PFSK-1 (cell line): Measurements from ENCODE around the gene HMBS.

ENCODE experiments used
- FOXP2 ChIP-seq: optimal IDR thresholded peaks from 2 replicates; pipeline ENCODE3; 2011; ENCODE audit warnings: borderline replicate concordance, control low read depth, inconsistent platforms; ENCODE audit not compliant: insufficient read depth; ENCODE audit errors: extremely low read length, extremely low read depth
- POLR2AphosphoS5 ChIP-seq: IDR thresholded peaks from 2 replicates; pipeline ENCODE4 v1.6.1; 2012; ENCODE audit warnings: low read depth, mild to moderate bottlenecking, control low read depth, low read length, moderate library complexity
- SIN3A ChIP-seq: IDR thresholded peaks from 2 replicates; pipeline ENCODE4 v1.6.1; 2012; ENCODE audit warnings: mild to moderate bottlenecking, low read length, moderate library complexity, borderline replicate concordance; ENCODE audit not compliant: insufficient read depth
- TAF1 ChIP-seq: IDR thresholded peaks from 2 replicates; pipeline ENCODE4 v1.6.1; 2012; ENCODE audit warnings: low read length, control low read depth, borderline replicate concordance; ENCODE audit not compliant: insufficient read depth
- TF ChIP-seq, protein P1 (sequence below), 2 experiments: IDR thresholded peaks; 2 replicates each; pipeline versions ENCODE4 v1.6.1 to v1.8.0; 2011 to 2012; ENCODE audit warnings: low read depth in 2 of 2, low read length in 2 of 2, control low read depth in 1 of 2, inconsistent platforms in 1 of 2, mild to moderate bottlenecking in 1 of 2, moderate library complexity in 1 of 2; ENCODE audit not compliant: insufficient read depth in 1 of 2

Gene HMBS

DNA sequence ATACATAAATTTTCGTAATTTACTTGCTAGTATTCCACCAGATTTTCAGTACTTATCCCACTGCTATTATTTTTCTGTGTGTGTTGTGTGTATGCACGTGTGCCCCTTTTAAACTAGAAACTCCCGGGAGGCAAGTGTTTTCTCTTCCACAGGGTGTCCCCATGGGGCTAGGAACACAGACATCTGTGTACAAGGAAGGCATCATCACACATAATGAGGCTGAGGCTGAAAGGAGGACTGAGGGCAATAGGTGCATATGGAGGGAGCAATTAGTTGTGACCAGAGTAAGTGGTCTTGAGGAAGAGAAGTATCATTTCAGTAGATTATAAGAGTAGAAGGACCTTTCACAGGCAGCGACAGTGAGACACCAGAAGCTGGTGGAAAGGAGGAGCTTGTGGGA, 19.1 kb downstream of the HMBS start:
- TF ChIP-seq POLR2AphosphoS5 (no peak), FOXP2 (no peak)
- TF ChIP-seq, protein P1, sequence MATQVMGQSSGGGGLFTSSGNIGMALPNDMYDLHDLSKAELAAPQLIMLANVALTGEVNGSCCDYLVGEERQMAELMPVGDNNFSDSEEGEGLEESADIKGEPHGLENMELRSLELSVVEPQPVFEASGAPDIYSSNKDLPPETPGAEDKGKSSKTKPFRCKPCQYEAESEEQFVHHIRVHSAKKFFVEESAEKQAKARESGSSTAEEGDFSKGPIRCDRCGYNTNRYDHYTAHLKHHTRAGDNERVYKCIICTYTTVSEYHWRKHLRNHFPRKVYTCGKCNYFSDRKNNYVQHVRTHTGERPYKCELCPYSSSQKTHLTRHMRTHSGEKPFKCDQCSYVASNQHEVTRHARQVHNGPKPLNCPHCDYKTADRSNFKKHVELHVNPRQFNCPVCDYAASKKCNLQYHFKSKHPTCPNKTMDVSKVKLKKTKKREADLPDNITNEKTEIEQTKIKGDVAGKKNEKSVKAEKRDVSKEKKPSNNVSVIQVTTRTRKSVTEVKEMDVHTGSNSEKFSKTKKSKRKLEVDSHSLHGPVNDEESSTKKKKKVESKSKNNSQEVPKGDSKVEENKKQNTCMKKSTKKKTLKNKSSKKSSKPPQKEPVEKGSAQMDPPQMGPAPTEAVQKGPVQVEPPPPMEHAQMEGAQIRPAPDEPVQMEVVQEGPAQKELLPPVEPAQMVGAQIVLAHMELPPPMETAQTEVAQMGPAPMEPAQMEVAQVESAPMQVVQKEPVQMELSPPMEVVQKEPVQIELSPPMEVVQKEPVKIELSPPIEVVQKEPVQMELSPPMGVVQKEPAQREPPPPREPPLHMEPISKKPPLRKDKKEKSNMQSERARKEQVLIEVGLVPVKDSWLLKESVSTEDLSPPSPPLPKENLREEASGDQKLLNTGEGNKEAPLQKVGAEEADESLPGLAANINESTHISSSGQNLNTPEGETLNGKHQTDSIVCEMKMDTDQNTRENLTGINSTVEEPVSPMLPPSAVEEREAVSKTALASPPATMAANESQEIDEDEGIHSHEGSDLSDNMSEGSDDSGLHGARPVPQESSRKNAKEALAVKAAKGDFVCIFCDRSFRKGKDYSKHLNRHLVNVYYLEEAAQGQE (IDR thresholded peaks at IDR 0.05; ENCODE audit: insufficient read depth in 1 of 2, low read depth in 2 of 2, low read length in 2 of 2), result no peak

DNA sequence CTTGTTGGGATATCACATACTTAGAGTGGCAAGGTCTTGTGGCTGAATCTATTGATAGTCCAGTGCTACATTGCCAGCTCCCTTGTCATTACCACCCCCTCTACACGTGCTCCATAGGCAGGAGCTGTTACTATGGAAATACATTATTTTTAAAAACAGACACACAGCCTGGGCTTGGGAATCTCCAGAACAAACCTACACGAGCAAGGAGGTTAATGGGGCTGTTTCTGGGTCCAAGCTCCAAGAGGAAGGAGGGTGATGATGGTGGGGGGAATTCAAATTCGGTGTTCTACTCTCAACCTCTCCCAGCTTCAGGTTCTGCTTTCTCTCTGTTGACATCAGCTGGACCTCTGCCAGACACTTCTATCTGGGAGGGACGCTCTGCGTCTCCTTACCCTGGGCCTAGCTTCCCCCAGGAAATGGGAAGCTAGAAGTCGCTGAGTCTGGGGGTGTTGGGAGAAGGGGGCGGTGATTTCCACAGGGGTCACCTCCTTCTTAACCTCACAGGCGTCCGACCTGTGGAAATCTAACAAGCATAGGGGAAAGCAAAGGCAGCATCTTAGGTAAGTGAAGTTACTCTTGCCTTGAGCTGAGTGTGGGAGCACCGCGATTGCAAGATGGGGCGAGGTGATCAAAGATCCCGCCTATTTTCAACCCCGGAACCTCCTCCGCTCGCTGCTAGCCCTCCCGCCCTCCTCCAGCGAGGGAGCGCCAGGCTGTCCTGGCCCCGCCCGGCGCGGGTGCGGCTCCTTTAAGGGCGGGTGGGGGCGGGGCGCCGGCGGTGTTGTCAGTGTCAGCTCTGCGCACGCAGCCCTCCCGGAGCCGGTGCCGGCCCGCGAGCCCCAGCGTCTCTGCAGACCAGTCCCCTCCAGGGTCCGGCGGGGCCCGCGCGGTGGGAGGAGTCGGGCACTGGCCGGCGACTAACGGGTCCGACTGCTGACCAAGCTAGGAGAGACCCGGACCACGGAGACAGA, 22.2 kb downstream of the HMBS start, which contains the start of gene C2CD2L:
Gene C2CD2L (plus strand): TSS at position 781 of the 974 bp plus-strand sequence. CDS start 398 bp downstream, outside the sequence.
- TF ChIP-seq FOXP2, result peak; percentile 70
- no peak for TF ChIP-seq SIN3A
- TF ChIP-seq TAF1, result no peak
- TF ChIP-seq, protein P1 (IDR thresholded peaks at IDR 0.05; ENCODE audit: insufficient read depth in 1 of 2, low read depth in 2 of 2, low read length in 2 of 2), result no peak
- TF ChIP-seq POLR2AphosphoS5, result 0 out of 2 replicates have a peak, but pooled peaks have one; percentile 52

DNA sequence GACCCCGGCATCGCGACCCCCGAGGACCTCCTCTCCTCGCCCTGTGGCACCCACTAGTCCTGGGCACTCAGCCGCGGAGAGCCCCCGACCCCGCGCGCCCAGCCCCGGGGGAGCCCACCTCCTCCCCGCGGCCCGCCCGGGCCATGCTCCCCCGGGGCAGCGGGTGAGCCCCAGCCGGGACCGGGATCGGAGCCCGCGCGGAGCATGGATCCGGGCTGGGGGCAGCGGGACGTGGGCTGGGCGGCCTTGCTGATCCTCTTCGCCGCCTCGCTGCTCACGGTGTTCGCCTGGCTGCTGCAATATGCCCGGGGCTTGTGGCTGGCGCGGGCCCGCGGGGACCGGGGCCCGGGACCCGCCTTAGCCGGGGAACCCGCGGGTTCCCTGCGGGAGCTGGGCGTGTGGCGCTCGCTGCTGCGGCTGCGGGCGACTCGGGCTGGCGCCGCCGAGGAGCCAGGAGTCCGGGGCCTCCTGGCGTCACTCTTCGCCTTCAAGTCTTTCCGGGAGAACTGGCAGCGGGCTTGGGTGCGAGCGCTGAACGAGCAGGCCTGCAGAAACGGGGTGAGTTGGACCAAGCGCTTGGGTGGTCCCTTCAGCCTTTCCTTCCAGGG, 23.0 kb downstream of the HMBS start:
- no peak for TF ChIP-seq FOXP2
- TF ChIP-seq TAF1, result no peak
- TF ChIP-seq, protein P1 (IDR thresholded peaks at IDR 0.05; ENCODE audit: insufficient read depth in 1 of 2, low read depth in 2 of 2, low read length in 2 of 2), result no peak
- TF ChIP-seq POLR2AphosphoS5, result no peak
- no peak for TF ChIP-seq SIN3A

DNA sequence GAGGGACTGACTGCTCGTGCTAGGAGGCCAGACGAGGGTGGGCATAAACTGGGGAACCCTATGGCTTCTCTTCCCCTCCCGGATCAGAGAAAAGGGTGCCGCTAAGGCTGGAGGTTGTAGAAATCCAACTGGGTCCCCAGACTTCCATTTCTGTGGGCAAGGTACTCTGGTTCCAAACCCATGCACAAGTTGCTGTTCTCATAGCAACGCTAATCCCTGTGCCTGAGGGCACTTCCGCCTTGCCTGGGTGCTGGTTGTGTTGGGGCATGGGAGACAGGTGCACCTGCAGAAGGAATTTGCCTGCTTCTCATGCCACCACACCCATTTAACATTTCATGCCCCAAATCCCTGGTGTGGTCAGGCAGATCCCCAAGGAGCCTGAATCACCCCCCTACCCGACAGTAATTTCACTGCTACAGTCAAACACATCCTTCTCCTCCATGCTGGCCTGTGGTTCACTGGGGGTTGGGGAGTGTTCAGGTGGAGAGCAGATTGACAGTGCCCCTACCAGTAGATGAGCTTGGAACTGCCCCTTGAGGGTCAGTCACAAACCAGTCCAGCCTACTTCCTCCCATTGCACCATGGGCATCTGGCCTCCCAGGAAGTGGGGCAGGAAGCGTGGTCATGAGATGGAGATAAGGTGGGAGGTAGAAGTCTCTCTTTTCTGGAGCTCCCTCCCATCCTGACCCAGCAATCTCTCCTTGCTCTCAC, 23.6 kb downstream of the HMBS start:
- TF ChIP-seq FOXP2, result no peak
- peak; percentile 48; the same call in 1 of the 2 replicates for TF ChIP-seq POLR2AphosphoS5

DNA sequence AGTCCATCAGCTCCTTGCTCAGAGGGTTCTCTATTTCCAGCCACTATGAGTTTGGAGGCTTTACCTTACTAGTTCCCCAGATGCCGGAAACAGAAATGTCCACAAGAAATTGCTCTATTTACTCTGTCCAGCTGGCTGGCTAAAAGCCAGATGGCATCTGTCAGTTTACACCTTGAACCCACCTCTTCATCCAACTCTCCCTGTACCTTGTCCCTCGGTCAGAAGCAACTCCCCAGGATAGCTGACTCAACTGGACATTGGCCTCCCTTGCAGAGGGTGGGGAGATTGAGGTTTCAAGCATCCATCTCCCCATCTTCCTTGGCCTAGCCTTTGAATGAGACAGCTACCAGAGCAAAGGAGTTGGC, 24.2 kb downstream of the HMBS start:
- TF ChIP-seq, protein P1 (IDR thresholded peaks at IDR 0.05; ENCODE audit: insufficient read depth in 1 of 2, low read depth in 2 of 2, low read length in 2 of 2), result no peak
- TF ChIP-seq TAF1, result no peak
- TF ChIP-seq POLR2AphosphoS5, result no peak
